ENCODE data around the gene MYO16.

MYO16 gene

DNA sequence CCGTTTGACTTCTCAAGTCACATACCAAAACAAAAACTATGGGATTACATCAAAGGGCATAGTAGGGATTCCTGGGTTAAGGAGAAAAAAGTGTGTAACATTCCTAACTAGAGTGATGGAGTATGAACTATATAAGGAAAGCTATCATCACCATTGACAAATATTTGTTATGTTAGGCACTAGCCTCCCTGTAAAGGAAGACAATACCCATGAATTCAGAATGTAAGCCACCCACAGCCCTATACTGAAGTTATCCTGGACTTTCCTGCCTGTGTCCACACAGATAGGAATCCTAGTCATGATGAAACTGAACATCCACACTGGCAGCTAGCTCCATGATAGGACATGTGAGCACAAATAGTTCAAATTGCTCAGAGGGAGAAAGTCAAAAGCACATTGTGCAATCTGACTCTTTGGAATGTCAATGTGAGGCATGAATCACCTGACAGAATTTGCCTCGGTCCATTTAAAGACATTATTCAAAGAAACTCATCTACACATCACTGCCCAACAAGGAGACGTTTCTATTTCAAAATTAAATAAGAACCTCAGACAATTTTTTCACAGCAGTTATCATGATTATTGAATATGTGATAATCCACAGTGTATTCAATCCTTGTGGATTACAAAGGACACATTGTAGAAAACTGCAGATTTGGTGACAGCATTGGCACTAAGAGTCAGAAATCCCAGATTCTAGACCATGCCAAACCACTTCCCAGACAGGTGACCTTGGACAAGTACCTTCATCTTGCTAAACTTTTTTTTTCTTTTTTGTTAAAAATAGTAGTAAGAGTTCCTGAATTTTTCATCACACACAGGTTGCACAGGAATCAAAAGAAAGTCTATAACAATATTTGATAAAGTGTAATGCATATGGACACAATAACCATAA lies 627.7 kb downstream of the MYO16 start:
- no peak for DNase-seq
